Renal pelvis (tissue), 12 donors: ENCODE data around the gene C2orf92. TPM values are rescaled to one million over a fixed set of nuclear protein-coding genes. Genes with fewer than 3 reads are reported as not detected.
"Not testable (repeated sequence)": the region's sequence is repeated elsewhere in the genome, so short reads cannot be mapped to it uniquely, and the experiment has no call there.

Source experiments
- DNase-seq: peaks from one replicate; pipeline ENCODE4 v3.0.0-alpha.2; 2013
- long read RNA-seq, 16 experiments: transcript quantifications; one replicate each; lab custom pipeline, GENCODE V29; 2026
- polyA plus RNA-seq, 3 donors: library from polyadenylated mRNA; unstranded; fragments of 120-200 nt; gene quantifications; one replicate each; pipeline ENCODE4 v1.2.1, GENCODE V29; 2013; ENCODE audit not compliant: insufficient read length in 3 of 3

The C2orf92 gene
- polyA plus RNA-seq: 10 to 100 TPM in 2 of 3 donors, 1 to 10 TPM in 1; 6.6 to 22.1 (median 19.0) TPM
- long read RNA-seq, donor 1, partial matches to known transcripts: 0 of 1 reads
- long read RNA-seq, donor 1, other reads (novel, unspliced or antisense): 0 of 1 reads
- long read RNA-seq, donor 2: 0 reads
- long read RNA-seq, donor 3: 0 reads
- long read RNA-seq, donor 4: 0 reads
- long read RNA-seq, donor 5: 0 reads
- long read RNA-seq, donor 6: 0 reads
- long read RNA-seq, donor 7: 0 reads
- long read RNA-seq, donor 8: 0 reads
- long read RNA-seq, donor 9: 0 reads
- long read RNA-seq, donor 10: 0 reads
- long read RNA-seq, donor 11: 0 reads
- long read RNA-seq, donor 12: 0 reads
- long read RNA-seq, donor 13: 0 reads
- long read RNA-seq, donor 14: 0 reads
- long read RNA-seq, donor 15: 0 reads
- long read RNA-seq, donor 16: 0 reads

DNA sequence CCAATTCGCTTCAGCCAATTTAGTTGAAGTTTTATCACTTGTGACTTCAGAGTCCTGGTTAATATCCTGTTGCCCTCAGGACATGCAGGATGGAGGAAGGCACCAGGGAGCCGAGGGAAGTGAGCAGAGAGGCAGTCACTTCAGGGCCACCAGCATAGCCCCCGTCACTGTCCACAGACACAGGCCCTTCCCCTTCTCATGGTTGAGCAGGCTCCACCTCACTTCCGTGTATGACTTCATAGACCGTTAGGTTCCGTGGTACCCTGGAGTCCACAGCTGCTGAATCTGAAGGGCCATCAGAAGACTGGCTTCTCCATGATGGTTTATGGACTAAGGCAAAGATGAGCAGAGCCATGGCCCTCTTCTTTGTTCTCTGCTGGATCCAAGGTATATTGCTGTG lies at the start of gene C2orf92:
C2orf92 (plus strand) TSS at position 266 of the 400 bp plus-strand sequence; CDS start at position 342, 76 bp downstream.
- DNase-seq: no peak

DNA sequence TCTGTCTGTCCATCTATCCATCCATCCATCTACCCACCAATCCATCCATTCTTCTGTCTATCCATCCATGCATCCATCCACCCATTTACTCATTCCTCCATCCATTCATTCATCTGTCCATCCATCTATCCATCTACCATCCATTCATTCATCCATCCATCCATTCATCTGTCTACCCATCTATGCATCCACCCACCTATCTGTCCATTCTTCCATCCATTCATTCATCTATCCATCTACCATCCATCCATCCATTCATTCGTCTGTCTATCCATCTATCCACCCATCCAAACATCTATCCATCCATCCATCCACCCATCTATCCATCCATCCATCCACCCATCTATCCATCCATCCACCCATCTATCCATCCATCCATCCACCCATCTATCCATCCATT lies 49.0 kb upstream of the C2orf92 start:
- DNase-seq: not testable (repeated sequence)

DNA sequence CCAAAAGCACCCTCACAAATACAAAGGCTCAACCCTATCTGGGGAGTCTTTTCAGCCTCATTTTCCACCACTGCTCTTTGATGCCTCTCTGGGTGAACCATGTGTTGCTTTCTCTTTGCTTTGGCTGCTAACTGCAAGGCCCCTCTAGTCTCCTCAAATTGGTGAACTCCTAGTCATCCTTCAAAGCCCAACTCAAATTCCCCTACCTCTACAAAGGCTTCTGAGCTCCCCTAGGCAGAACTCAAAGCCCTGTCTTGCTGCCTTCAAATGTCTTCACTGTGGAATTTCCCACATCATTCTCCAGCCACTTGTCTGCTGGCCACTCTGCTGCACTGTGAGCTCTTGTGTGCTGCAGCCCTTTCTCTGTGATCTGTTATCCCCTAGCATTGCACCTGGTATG lies 46.5 kb upstream of the C2orf92 start:
- not testable (repeated sequence) for DNase-seq

DNA sequence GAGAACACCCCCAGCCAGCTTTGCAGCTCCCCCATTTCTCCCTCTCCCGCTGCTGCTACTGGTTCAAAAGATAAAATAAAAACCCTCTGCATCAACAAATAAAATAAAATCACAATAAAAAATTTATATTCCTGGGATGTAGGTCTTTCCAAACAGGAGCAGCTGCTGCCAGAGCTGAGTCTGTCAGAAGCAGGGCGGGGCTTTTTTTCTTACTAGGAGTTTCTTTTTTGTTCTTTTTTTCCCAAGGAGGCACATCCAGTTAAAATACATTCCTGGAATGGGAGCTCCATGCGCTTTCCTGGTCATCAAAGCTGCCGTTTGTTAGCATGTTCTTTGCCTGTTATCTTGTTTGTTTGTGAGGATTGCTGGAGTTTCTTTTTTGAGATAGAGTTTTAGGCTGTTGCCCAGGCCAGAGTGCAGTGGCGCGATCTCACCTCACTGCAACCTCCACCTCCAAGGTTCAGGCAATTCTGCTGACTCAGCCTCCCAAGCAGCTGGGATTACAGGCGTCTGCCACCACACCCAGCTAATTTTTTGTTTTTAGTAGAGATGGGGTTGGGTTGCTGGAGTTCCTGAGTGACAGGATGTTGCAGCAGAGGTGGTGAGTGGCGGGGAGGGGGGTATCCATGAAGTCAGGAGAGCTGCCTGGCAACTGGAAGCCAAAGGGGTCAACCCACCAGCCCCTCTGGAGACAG lies 44.0 kb upstream of the C2orf92 start:
- DNase-seq: not testable (repeated sequence)

DNA sequence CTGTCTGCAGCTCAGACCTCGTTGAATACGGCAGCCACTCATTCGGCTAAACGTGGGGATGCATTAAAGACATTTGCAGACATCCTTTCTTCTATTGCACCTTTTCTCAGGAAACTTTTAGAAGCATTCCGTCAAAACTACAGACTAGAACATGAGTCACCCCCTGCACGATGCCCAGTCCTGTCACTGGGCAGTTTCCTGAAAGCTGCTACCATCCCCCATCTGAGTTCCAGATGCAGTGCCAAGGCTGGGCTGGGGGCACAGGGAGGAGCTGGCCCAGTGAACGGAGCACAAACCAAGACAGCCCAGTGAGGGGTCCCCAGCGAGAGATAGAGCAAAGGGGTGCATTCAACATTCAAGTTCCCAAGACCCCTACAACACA lies 43.5 kb upstream of the C2orf92 start:
- not testable (repeated sequence) for DNase-seq

DNA sequence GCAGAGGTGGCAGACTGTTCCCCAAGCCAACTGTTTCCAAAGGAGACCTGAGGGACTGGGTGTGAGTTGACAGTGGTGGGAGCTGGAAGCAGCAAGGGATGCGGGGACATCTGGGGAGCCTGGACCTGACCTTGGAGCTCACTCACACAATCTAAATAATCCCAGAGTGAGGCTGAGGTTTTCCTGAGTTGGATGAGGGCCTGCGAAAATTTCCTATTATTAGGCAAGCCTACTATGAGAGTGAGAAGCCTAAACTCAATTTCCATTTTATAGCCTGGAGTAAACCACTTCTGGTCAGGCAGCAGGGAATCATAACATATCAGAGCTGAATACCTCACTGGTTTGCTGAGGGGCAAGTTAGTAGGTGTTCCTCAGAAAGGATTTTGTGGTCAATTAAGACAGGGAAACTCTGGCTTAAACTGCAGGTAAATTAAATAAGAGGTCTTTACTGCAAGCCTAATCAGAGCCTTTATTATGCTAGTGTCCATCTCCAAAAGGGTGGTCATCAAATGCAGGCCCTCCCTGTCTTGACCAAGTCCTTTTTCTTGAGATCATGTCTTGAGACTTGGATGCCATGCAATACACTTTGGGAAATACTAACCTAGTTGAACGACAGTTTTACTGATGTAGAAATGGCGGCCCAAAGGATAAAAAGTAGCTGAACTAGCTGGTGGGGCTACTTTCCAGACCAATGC lies 25.3 kb upstream of the C2orf92 start:
- no peak for DNase-seq

DNA sequence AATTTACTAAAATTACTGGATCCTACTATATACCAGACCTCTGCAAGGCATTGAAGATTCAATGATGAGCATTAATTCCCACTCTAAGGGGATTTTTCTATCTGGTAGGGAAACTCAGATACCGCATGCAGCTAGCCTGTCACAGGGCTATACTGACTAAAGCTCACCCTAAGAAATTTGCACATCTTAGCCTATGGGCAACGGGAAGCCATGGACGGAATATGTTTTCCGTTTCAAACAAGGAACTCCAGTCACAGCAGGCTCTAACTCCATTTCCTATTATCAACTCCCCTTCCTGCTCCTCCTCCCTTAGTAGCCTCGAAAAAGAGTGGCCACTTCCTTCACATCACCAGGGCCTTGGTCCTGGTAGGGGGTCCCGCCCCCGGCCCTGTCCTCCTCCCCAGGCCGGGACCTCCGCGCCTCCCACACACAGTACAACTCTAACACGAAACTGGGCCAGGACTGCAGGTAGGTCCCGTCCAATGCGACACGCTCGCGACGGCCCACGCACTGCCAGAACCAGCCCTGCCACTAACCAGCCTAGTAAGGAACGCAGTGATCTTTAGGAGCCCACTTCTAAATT lies 24.3 kb upstream of the C2orf92 start:
- no peak for DNase-seq

DNA sequence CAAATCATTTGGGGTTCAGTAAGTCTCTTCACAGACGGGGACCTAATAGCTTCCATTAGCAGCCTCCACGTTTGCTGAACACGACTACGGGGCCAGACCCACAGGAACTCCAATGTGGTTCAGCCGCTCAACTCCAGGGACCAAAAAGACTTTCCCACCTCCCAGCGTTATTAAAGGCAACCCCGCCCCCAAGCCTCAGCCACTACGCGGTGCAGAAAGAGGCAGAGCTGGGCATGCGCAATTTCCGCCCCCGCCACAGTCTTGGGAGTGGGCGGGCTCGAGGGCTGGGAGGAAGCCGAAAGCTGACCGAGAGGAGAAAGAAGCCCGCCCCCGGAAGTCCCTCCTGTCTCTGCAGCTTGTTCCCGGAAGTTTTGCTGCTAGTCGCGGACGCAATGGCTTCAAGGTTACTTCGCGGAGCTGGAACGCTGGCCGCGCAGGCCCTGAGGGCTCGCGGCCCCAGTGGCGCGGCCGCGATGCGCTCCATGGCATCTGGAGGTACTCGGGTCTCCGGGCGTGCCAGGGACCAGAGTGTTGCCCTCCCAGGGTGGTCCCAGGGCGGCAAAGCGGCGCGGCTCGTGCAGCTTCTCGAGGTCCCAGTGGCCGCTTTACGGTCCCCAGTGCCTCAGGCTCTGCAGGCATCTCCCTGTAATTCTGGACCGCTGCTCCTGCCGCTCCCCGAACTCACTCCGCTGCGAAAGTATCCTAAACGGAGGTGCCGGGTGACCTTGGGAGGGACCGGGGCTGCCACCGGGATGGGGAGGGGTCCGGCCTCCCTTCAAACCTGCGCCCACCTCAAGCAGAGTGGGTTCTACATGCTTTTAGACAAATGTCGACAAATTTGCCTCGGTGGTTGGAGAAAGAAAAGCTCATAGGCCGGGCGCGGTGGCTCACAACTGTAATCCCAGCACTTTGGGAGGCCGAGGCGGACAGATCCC lies 23.6 kb upstream of the C2orf92 start, which contains the start of gene COX5B:
COX5B (plus strand) TSS at position 368 of the 935 bp plus-strand sequence; CDS start at position 393, 25 bp downstream.
- DNase-seq: peak; percentile 99

DNA sequence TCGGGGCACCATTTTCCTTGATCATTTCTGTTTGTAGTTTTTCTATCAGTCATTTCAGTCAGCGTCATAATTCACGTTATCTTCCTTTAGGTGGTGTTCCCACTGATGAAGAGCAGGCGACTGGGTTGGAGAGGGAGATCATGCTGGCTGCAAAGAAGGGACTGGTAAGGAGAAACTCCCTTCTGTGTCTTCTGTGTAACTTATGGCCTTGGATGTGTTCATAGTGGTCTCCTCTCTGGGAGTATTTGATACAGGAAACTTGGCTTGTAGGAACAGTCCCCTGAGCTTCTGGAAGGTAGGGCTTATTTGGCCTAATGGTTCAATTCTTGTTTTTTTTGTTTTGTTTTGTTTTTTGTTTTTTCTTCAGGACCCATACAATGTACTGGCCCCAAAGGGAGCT lies 22.5 kb upstream of the C2orf92 start:
- DNase-seq: no peak

DNA sequence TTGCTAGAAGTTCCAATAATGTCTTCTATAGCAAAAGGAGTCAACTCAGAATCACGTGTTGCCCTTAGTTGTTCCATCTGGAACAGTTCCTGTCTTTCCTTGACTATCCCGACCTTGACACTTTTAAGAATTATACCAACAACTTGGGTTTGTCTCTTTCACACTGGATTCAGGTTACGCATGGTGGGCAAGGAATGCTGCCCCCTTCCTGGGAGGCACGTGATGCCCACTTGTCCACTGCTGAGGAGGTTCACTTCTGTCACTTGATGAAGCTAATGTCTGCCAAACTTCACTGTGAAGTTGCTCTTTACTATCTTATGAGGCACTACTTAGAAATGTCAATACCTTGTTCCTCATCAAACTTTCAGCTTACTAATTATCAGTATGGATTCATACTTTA lies 18.4 kb upstream of the C2orf92 start:
- DNase-seq: no peak

DNA sequence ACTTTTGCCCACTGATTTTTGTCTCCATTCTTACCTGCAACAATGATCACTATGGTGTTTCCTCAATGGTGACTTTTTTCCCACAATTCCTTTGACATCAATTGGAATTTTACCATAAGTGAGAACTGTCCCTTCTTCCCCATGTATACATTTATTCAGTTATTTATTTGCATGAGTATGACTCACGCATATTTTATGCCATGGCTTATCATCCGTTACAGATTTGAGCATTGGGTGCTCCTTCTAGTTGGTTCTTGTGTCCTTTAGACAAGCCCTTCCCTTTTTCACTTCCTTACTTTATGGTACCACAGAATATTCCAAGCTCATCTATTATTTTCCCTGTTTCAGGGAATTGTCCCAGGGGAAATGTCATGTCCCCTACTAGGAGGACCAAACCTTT lies 16.0 kb upstream of the C2orf92 start:
- no peak for DNase-seq

DNA sequence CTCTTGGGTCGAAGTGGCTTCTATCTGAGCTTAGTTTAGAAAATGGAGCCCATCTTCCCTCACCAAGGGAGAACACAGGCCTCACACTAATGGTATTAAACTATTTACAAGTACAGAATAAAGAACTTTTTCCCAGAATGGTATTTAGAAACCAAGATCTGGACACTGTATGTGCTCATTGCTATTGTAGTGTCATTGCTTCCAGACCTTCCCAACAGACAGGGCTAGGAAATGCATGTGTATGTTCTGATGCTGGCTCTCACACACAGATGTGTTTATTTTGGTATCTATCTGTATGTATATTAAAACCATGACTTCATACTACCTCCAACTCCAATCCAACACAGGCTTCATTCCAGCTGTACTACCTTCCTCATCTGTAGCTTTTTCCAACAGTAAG lies 15.6 kb upstream of the C2orf92 start:
- no peak for DNase-seq

DNA sequence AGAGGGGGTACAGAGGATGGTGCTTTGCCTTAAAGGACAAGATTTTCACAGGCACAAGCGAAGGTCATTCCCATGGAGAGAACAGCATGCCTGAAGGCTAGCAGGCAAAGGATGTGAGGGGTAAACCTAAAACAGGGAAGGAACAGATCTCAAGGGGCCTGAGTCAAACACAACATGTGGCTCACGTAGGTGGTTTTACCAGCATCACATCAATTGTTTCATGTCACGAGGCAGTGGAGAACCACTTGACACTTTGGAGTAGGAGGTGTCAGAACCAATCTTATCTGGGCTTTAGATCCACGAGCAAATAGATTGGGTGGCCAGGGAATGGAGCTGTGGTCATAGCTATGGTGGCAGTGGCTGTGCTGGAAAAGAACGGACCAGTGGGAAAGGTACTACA lies 15.2 kb upstream of the C2orf92 start:
- DNase-seq: no peak

DNA sequence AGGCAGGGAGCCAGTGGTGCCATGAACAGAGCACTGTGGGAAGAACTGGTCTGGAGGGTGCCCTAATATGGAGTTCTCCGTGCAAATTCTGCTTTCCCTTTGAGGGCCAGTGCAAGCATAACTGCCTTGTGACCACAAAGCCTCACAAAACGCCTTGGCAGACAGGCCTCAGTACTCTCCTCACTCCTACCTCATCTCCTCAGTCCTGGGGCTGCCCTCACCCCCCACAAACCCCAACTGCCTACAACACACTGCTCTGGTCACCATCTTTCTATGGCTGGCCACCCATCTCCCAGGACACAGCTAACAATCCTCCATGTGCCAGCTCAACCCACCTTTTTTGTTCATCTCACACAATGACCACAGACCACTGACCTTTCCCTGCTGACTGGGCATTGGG lies 14.7 kb upstream of the C2orf92 start:
- DNase-seq: no peak

DNA sequence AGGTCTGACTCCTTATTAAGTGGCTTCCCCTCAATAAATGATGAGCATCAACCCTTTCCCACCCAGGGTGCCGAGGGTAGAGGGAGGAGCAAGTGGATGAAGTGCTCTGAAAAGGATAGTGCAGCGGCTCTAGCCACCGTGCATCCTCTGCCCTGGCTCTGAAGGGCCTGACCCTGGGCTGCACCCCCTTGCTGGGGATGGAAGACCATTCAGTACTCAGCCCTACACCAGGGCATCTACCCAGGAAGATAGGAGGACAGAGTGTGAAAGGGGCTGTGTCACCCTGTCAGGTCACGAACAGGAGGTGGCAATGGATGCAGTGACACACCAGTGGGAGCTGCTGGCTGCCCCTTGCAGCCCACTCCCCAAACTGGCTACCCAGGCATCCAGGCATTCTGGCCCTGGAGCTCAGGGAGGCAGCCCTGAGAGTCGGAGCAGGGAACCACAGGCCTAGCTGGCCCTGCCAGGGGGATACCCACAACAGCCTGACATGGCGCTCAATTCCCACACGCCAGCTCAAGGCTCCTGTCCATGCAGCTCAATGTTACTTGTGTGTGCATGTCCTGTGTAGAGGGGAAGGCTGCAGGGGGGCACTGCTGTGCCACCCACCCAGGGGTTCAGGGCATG lies 13.3 kb upstream of the C2orf92 start:
- no peak for DNase-seq

DNA sequence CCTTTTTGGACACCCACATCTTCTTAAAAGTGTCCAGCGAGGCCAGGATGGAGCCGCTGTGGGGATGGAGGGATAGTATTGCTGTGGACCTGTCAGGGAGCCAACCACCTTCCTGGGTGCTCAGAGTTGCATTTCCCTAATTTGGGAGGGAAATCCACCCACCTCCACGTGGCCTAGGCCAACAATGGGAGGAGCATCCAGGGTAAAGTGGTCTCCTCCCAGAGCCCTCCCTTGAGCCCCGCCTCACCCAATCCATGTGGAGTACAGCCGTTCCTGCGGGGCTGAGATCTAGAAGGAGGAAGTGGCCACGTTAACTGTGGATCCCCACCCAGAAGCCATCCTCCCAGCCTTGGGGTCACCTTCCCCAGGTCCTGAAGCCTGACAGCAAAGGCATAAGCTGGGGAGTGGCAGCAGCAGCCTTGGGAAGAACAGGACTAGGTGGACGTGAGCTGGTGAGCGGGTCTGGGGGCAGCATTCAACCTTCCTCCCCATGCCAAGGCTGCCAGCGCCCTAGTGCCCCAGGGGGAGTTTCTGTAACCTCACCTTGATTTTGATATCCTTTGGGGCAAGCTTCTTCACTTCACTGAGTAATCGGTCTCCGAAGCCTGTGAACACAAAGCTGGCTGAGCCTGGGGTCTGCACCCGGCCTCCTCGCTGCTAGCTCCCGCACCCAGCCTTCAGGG lies 12.5 kb upstream of the C2orf92 start:
- no peak for DNase-seq

DNA sequence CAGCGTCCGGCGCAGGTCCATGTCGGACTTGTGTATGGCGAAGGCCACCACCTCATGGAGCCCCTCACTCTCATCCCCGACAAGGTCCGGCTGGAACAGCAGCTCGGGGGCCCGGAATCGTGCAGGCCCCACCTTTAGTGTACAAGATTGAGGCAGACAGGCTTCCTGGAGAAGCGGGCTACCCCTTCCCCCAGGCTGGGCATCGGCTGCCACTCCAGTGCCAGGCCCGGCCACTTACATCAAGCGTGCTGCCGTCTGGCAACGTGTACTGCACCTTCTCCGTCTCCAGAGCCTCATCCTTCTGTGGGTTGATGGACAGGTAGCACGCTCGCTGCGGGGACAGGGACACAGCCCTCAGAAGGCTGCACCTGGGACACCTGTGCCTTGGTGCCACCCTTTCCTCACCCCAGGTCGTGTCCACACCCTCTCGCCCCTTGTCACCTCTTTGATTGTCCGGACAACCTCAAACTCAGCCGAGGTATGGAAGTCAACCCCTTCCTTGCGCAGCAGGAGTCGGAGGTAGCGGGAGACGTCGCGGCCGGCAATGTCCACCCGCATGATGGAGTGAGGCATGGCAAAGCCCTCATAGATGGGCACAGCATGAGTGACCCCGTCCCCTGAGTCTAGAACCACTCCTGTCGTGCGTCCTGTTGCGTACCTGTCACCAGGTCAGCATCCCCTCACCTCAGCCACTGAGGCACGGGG lies 11.4 kb upstream of the C2orf92 start:
- DNase-seq: no peak

DNA sequence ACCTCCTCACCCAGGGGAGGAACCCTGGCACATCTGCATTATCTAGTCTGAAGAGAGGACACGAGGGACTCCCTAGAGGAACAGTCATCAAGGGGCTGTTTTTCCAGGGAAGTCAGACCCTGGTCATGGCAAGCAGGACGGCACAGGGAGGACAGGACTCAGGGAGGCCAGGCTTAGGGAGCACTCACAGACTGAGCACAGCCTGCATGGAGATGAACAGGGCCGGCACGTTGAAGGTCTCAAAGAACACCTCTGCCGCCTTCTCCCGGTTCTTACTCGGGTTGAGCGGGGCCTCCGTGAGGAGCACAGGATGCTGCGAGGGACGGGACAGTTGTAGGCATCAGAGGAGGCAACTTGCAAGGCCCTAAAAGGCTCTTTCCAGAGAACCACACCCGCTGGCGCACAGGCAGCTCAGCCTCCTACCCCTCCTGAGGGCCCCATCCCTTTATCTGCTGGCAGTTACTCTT lies 10.8 kb upstream of the C2orf92 start:
- DNase-seq: no peak
